ENCODE results near the gene OBSCN. TPM values are rescaled to one million over a fixed set of nuclear protein-coding genes. Genes with fewer than 3 reads are reported as not detected.

The OBSCN gene
- total RNA-seq, 1 experiment from 2014 or later: 5.6 TPM

- H3K9me3 ChIP-seq: no peaks in the 10 kb centered on the region
- BruUV-seq (replicated peaks): no TSS peak
- no peaks in the 10 kb centered on the region for H3K4me1 Mint-ChIP-seq (ENCODE audit: low read depth, unreplicated experiment)
- ChIA-PET POLR2A (no interaction called here), CTCF (no interaction called here)
- peak in 1 of 2 experiments; percentile 30 for DNase-seq
- H3K4me3 ChIP-seq (ENCODE audit: low read depth, low read length): no peak overlapping the region
- no peak for TF ChIP-seq CTCF (IDR thresholded peaks at IDR 0.05; ENCODE audit: insufficient read depth in 1 of 2, low read depth in 1 of 2, low read length in 1 of 2, severe bottlenecking in 1 of 2, unreplicated experiment in 1 of 2)
- no peaks in the 10 kb centered on the region for H3K9me3 Mint-ChIP-seq (ENCODE audit: unreplicated experiment)
- intact Hi-C loops (cut with micrococcal nuclease; ENCODE audit: unreplicated experiment): no loop called here
- H3K4me1 ChIP-seq: no peaks in the 10 kb centered on the region; the same call in 1 of the 2 replicates
- no peaks in the 10 kb centered on the region for H3K27me3 Mint-ChIP-seq (ENCODE audit: insufficient read depth, unreplicated experiment)
- H3K27me3 ChIP-seq (replicated peaks; ENCODE audit: control insufficient read depth, insufficient read depth, low read length): no peaks in the 10 kb centered on the region
- H3K36me3 Mint-ChIP-seq (ENCODE audit: insufficient read depth, unreplicated experiment): no peaks in the 10 kb centered on the region
- H3K27ac Mint-ChIP-seq (ENCODE audit: unreplicated experiment): no peak overlapping the region
- no peak overlapping the region for H3K4me3 Mint-ChIP-seq (ENCODE audit: unreplicated experiment)
- H3K36me3 ChIP-seq (ENCODE audit: control insufficient read depth, insufficient read depth, low read length): no peaks in the 10 kb centered on the region
Observed at GRCh38 chr1:228280961-228281591, 73.2 kb downstream of the OBSCN start.

- H3K27me3 ChIP-seq (replicated peaks; ENCODE audit: control insufficient read depth, insufficient read depth, low read length): no peaks in the 10 kb centered on the region
- no peaks in the 10 kb centered on the region for H3K36me3 Mint-ChIP-seq (ENCODE audit: insufficient read depth, unreplicated experiment)
- intact Hi-C loops (cut with micrococcal nuclease; ENCODE audit: unreplicated experiment): no loop called here
- no peak overlapping the region for H3K4me3 Mint-ChIP-seq (ENCODE audit: unreplicated experiment)
- CTCF ChIA-PET: no interaction called here
- H3K9me3 Mint-ChIP-seq (ENCODE audit: unreplicated experiment): no peaks in the 10 kb centered on the region
- BruUV-seq (replicated peaks): no TSS peak
- TF ChIP-seq CTCF (IDR thresholded peaks at IDR 0.05; ENCODE audit: insufficient read depth in 1 of 2, low read depth in 1 of 2, low read length in 1 of 2, severe bottlenecking in 1 of 2, unreplicated experiment in 1 of 2): no peak
- no peaks in the 10 kb centered on the region for H3K27me3 Mint-ChIP-seq (ENCODE audit: insufficient read depth, unreplicated experiment)
- no peaks in the 10 kb centered on the region for H3K9me3 ChIP-seq
- no peaks in the 10 kb centered on the region for H3K4me1 Mint-ChIP-seq (ENCODE audit: low read depth, unreplicated experiment)
- no peaks in the 10 kb centered on the region; the same call in 1 of the 2 replicates for H3K4me1 ChIP-seq
- POLR2A ChIA-PET: interaction anchor here (0.6 kb wide), 1 partner anchor 125 kb away, joined by 6 read pairs; the partner anchor contains the start of gene TRIM11
- no peak overlapping the region for H3K4me3 ChIP-seq (ENCODE audit: low read depth, low read length)
- H3K27ac Mint-ChIP-seq (ENCODE audit: unreplicated experiment): no peak overlapping the region
- peak in 1 of 2 experiments; percentile 30 for DNase-seq
- H3K36me3 ChIP-seq (ENCODE audit: control insufficient read depth, insufficient read depth, low read length): no peaks in the 10 kb centered on the region
Observed at GRCh38 chr1:228281631-228282328, 73.9 kb downstream of the OBSCN start.

- no peaks in the 10 kb centered on the region for H3K9me3 ChIP-seq
- peak in 1 of 2 experiments; percentile 22 for DNase-seq
- no peaks in the 10 kb centered on the region for H3K4me1 Mint-ChIP-seq (ENCODE audit: low read depth, unreplicated experiment)
- H3K4me3 ChIP-seq (ENCODE audit: low read depth, low read length): no peak overlapping the region
- H3K4me3 Mint-ChIP-seq (ENCODE audit: unreplicated experiment): no peak overlapping the region
- ChIA-PET CTCF (no interaction called here), POLR2A (interaction anchor here (0.6 kb wide), 1 partner anchor 124 kb away, joined by 6 read pairs; the partner anchor contains the start of gene TRIM11)
- H3K27me3 ChIP-seq (replicated peaks; ENCODE audit: control insufficient read depth, insufficient read depth, low read length): no peaks in the 10 kb centered on the region
- BruUV-seq (replicated peaks): no TSS peak
- H3K36me3 ChIP-seq (ENCODE audit: control insufficient read depth, insufficient read depth, low read length): no peaks in the 10 kb centered on the region
- peaks cover 4% of the 10 kb centered on the region for H3K27me3 Mint-ChIP-seq (ENCODE audit: insufficient read depth, unreplicated experiment)
- H3K9me3 Mint-ChIP-seq (ENCODE audit: unreplicated experiment): no peaks in the 10 kb centered on the region
- no peak overlapping the region for H3K27ac Mint-ChIP-seq (ENCODE audit: unreplicated experiment)
- TF ChIP-seq CTCF (IDR thresholded peaks at IDR 0.05; ENCODE audit: insufficient read depth in 1 of 2, low read depth in 1 of 2, low read length in 1 of 2, severe bottlenecking in 1 of 2, unreplicated experiment in 1 of 2): no peak
- intact Hi-C loops (cut with micrococcal nuclease; ENCODE audit: unreplicated experiment): no loop called here
- H3K36me3 Mint-ChIP-seq (ENCODE audit: insufficient read depth, unreplicated experiment): no peaks in the 10 kb centered on the region
- no peaks in the 10 kb centered on the region for H3K4me1 ChIP-seq
Observed at GRCh38 chr1:228282329-228283042, 74.6 kb downstream of the OBSCN start.
